ENCODE measurements around the gene SPRR3.

DNA sequence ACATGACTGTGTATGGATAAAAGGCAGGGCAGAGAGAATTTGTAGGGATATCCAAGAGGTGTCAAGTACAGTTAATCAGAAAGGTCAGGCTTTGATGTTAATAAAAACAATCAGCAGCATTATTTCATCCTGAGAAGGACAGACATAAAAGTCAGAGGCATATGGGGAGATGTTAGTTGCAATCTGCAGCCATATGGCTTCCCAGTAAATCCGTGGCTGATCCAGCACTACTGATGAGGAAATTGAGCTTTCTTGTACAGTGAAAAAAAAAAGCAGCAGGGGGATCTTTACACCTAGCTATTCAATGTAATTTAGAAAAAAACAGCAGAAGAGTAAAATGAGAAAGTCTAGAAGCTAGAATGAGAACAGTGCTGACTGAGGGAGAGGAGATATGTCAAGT lies 27.2 kb downstream of the SPRR3 start:
- TF ChIP-seq LEF1 (IDR thresholded peaks at IDR 0.05; ENCODE audit: borderline replicate concordance) (no peak), CTBP1 (IDR thresholded peaks at IDR 0.05; ENCODE audit: borderline replicate concordance) (no peak), TARDBP (IDR thresholded peaks at IDR 0.05) (no peak), BHLHE40 (IDR thresholded peaks at IDR 0.05; ENCODE audit: borderline replicate concordance) (no peak), FOXA1 (IDR thresholded peaks at IDR 0.05) (no peak), ELF4 (IDR thresholded peaks at IDR 0.05) (no peak), FOXM1 (IDR thresholded peaks at IDR 0.05; ENCODE audit: borderline replicate concordance) (no peak), ZNF384 (IDR thresholded peaks at IDR 0.05) (no peak), SP1 (IDR thresholded peaks at IDR 0.05) (no peak), NFRKB (IDR thresholded peaks at IDR 0.05) (no peak), SUZ12 (IDR thresholded peaks at IDR 0.05) (no peak), ARNT (IDR thresholded peaks at IDR 0.05) (no peak)
